H1 (cell line): ENCODE data around the gene NOLC1. TPM values are rescaled to one million over a fixed set of nuclear protein-coding genes. Genes with fewer than 3 reads are reported as not detected.

ENCODE experiments used
- CTCF ChIA-PET: fragments of 300-600 bp; sonication (Branson Sonifier 250); formaldehyde crosslinking; loops from one replicate; lab custom pipeline; 2021; ENCODE audit not compliant: partially characterized antibody; lab: Charles Lee
- POLR2A ChIA-PET: fragments of 300-600 bp; sonication (Branson Sonifier 250); formaldehyde crosslinking; loops from one replicate; lab custom pipeline; 2021; ENCODE audit warnings: inconsistent platforms; ENCODE audit not compliant: partially characterized antibody; lab: Charles Lee
- DNase-seq, 2 experiments: peaks; one replicate each; pipeline versions ENCODE4 v3.0.0 to v3.0.0-alpha.2; 2010 to 2022; ENCODE audit warnings: low spot score in 2 of 2, low read depth in 1 of 2, mixed read lengths in 1 of 2
- FAIRE-seq: peaks from 2 replicates; lab custom pipeline; 2011; peaks lifted over from hg19 to GRCh38; lab: Jason Lieb, UNC
- H2AFZ ChIP-seq: 2 replicates; pipeline ENCODE4 v1.8.1; 2012; ENCODE audit warnings: low read length, inconsistent platforms
- H2AK5ac ChIP-seq: 2 replicates; pipeline ENCODE4 v1.6.1; 2013; ENCODE audit warnings: low read depth, low read length
- H2BK120ac ChIP-seq: replicated peaks from 2 replicates; pipeline ENCODE3; 2013; ENCODE audit warnings: low read depth, low read length, inconsistent platforms
- H2BK12ac ChIP-seq: 2 replicates; pipeline ENCODE4 v1.6.1; 2013; ENCODE audit warnings: low read depth, low read length
- H2BK15ac ChIP-seq: 2 replicates; pipeline ENCODE4 v1.6.1; 2013; ENCODE audit warnings: low read length
- H2BK20ac ChIP-seq: 2 replicates; pipeline ENCODE4 v1.6.1; 2013; ENCODE audit warnings: low read length
- H2BK5ac ChIP-seq: 2 replicates; pipeline ENCODE4 v1.6.1; 2013; ENCODE audit warnings: low read depth, low read length
- H3K14ac ChIP-seq: 2 replicates; pipeline ENCODE4 v1.6.1; 2013; ENCODE audit warnings: inconsistent platforms; ENCODE audit not compliant: insufficient read length
- H3K18ac ChIP-seq: 2 replicates; pipeline ENCODE4 v1.6.1; 2013; ENCODE audit warnings: low read length; ENCODE audit errors: extremely low read depth
- H3K23ac ChIP-seq: 2 replicates; pipeline ENCODE4 v1.6.1; 2013; ENCODE audit warnings: inconsistent platforms; ENCODE audit not compliant: insufficient read length
- H3K23me2 ChIP-seq: 2 replicates; pipeline ENCODE4 v1.6.1; 2013; ENCODE audit warnings: low read depth, low read length
- H3K27ac ChIP-seq: 2 replicates; pipeline ENCODE4 v1.6.1; 2011; ENCODE audit warnings: low read depth, low read length, inconsistent platforms
- H3K27me3 ChIP-seq, 4 experiments: replicated peaks in 1 of 4; 1 replicate in 1 of 4; 2 replicates in 3 of 4; pipeline versions ENCODE4 v1.6.1 to v1.8.1; 2011 to 2013; ENCODE audit warnings: low read length in 3 of 4, mild to moderate bottlenecking in 3 of 4, inconsistent platforms in 2 of 4, mixed read lengths in 2 of 4, moderate library complexity in 1 of 4; ENCODE audit not compliant: control insufficient read depth in 3 of 4, insufficient read depth in 3 of 4; ENCODE audit errors: extremely low read depth in 1 of 4
- H3K36me3 ChIP-seq, 4 experiments: 2 replicates each; pipeline versions ENCODE4 v1.6.1 to v1.8.1; 2011 to 2013; ENCODE audit warnings: mild to moderate bottlenecking in 4 of 4, low read length in 3 of 4, moderate library complexity in 2 of 4, control low read depth in 1 of 4, inconsistent platforms in 1 of 4; ENCODE audit not compliant: insufficient read depth in 4 of 4, control insufficient read depth in 2 of 4
- H3K4ac ChIP-seq: replicated peaks from 2 replicates; pipeline ENCODE3; 2013; ENCODE audit warnings: low read length, low read depth, mixed read lengths, inconsistent platforms; ENCODE audit not compliant: insufficient read length
- H3K4me1 ChIP-seq, 4 experiments: replicated peaks in 1 of 4; 1 replicate in 1 of 4; 2 replicates in 3 of 4; pipeline versions ENCODE4 v1.6.1 to v1.8.1; 2011 to 2013; ENCODE audit warnings: low read length in 3 of 4, inconsistent platforms in 2 of 4, mixed read lengths in 1 of 4; ENCODE audit not compliant: insufficient read depth in 4 of 4, control insufficient read depth in 3 of 4
- H3K4me2 ChIP-seq, 2 experiments: 2 replicates each; pipeline versions ENCODE4 v1.6.1 to v1.8.1; 2011 to 2013; ENCODE audit warnings: low read depth in 2 of 2, low read length in 2 of 2, control low read depth in 1 of 2, inconsistent platforms in 1 of 2, mild to moderate bottlenecking in 1 of 2; ENCODE audit not compliant: insufficient read depth in 1 of 2
- H3K4me3 ChIP-seq, 4 experiments: fragments of 200-600, 300-600 bp in 1 of 4; sonication (generic), shearing (Covaris generic), sonication (Bioruptor Twin) in 1 of 4; 2 replicates each; pipeline versions ENCODE4 v1.5.1 to v1.8.1; 2011 to 2016; ENCODE audit warnings: low read length in 4 of 4, low read depth in 3 of 4, control low read depth in 2 of 4, inconsistent platforms in 2 of 4, mild to moderate bottlenecking in 2 of 4, mixed read lengths in 1 of 4, moderate library complexity in 1 of 4; ENCODE audit not compliant: insufficient read depth in 2 of 4; ENCODE audit errors: extremely low read depth in 1 of 4
- H3K56ac ChIP-seq: replicated peaks from 2 replicates; pipeline ENCODE3; 2013; ENCODE audit warnings: low read depth, mild to moderate bottlenecking, mixed read lengths, low read length, inconsistent platforms; ENCODE audit not compliant: insufficient read length
- H3K79me1 ChIP-seq: 2 replicates; pipeline ENCODE4 v1.6.1; 2013; ENCODE audit warnings: low read depth, low read length, control low read depth
- H3K79me2 ChIP-seq, 2 experiments: 2 replicates each; pipeline versions ENCODE4 v1.6.1 to v1.8.1; 2012 to 2013; ENCODE audit warnings: low read length in 2 of 2, mild to moderate bottlenecking in 2 of 2, inconsistent platforms in 1 of 2; ENCODE audit not compliant: insufficient read depth in 2 of 2, control insufficient read depth in 1 of 2
- H3K9ac ChIP-seq, 4 experiments: replicated peaks in 1 of 4; 1 replicate in 1 of 4; 2 replicates in 3 of 4; pipeline versions ENCODE4 v1.6.1 to v1.8.1; 2011 to 2013; ENCODE audit warnings: low read depth in 3 of 4, low read length in 3 of 4, control low read depth in 2 of 4, mild to moderate bottlenecking in 2 of 4, moderate library complexity in 2 of 4, inconsistent platforms in 1 of 4; ENCODE audit errors: extremely low read depth in 1 of 4
- H3K9me3 ChIP-seq, 2 experiments: 2 replicates each; pipeline versions ENCODE4 v1.6.1 to v1.8.1; 2012 to 2013; ENCODE audit warnings: mild to moderate bottlenecking in 2 of 2, moderate library complexity in 2 of 2, control low read depth in 1 of 2, inconsistent platforms in 1 of 2, low read depth in 1 of 2, low read length in 1 of 2, mixed read lengths in 1 of 2; ENCODE audit not compliant: insufficient read depth in 2 of 2
- H4K20me1 ChIP-seq, 2 experiments: replicated peaks in 1 of 2; 2 replicates each; pipeline versions ENCODE3 to v1.8.1; 2011 to 2013; ENCODE audit warnings: inconsistent platforms in 2 of 2, low read length in 2 of 2, mild to moderate bottlenecking in 1 of 2; ENCODE audit not compliant: insufficient read depth in 2 of 2, control insufficient read depth in 1 of 2
- H4K5ac ChIP-seq: 2 replicates; pipeline ENCODE4 v1.6.1; 2013; ENCODE audit warnings: low read length, low read depth, mixed read lengths, inconsistent platforms; ENCODE audit not compliant: insufficient read length
- H4K8ac ChIP-seq: 2 replicates; pipeline ENCODE4 v1.8.0; 2013; ENCODE audit warnings: mild to moderate bottlenecking, moderate library complexity, low read length, inconsistent platforms; ENCODE audit not compliant: insufficient read depth; ENCODE audit errors: extremely low read depth
- H4K91ac ChIP-seq: replicated peaks from 2 replicates; pipeline ENCODE3; 2013; ENCODE audit warnings: low read length, mixed read lengths, inconsistent platforms; ENCODE audit not compliant: insufficient read length
- CBX5 ChIP-seq: fragments of 300-800, 300-1000 bp; sonication (generic); IDR thresholded peaks from 2 replicates; pipeline ENCODE4 v1.7.1; 2016; ENCODE audit warnings: antibody characterized with exemption, low read length, low read depth
- CTBP2 ChIP-seq: IDR thresholded peaks from 2 replicates; pipeline ENCODE4 v1.7.0; 2011; ENCODE audit warnings: borderline replicate concordance, mild to moderate bottlenecking, moderate library complexity, mixed read lengths, low read length; ENCODE audit not compliant: insufficient read depth, insufficient read length
- JUND ChIP-seq: IDR thresholded peaks from 2 replicates; pipeline ENCODE4 v1.6.1; 2011; ENCODE audit warnings: mild to moderate bottlenecking, improper control_type of control experiment, low read length
- MAFK ChIP-seq: IDR thresholded peaks from 2 replicates; pipeline ENCODE4 v1.6.1; 2012; ENCODE audit warnings: low read depth, mild to moderate bottlenecking, improper control_type of control experiment, low read length
- RXRA ChIP-seq: IDR thresholded peaks from 2 replicates; pipeline ENCODE4 v1.6.1; 2011; ENCODE audit warnings: low read depth, mild to moderate bottlenecking, low read length, moderate library complexity; ENCODE audit not compliant: insufficient read depth
- SIX5 ChIP-seq: IDR thresholded peaks from 2 replicates; pipeline ENCODE4 v1.6.1; 2011; ENCODE audit warnings: mild to moderate bottlenecking, low read depth, low read length
- TCF12 ChIP-seq: IDR thresholded peaks from 2 replicates; pipeline ENCODE4 v1.6.1; 2011; ENCODE audit warnings: low read depth, mild to moderate bottlenecking, low read length
- WGBS, 2 experiments: shearing (Covaris generic) in 1 of 2; methylation state at CpG; one replicate each; pipeline versions ENCODE4 v1.1.6 to v1.1.7; 2013 to 2015; ENCODE audit warnings: low lambda C conversion rate in 2 of 2, mixed read lengths in 2 of 2, inconsistent platforms in 1 of 2, low coverage in 1 of 2, missing lambda C conversion rate in 1 of 2; ENCODE audit not compliant: insufficient replicate concordance in 2 of 2, insufficient coverage in 1 of 2, insufficient read length in 1 of 2; ENCODE audit errors: extremely low coverage in 1 of 2, missing lambda C conversion rate in 1 of 2; 5-methylcytosine and 5-hydroxymethylcytosine counted together
- polyA plus RNA-seq, 7 experiments: library from polyadenylated mRNA; depleted of rRNA in 3 of 7; stranded (reverse) in 5 of 7; unstranded in 2 of 7; fragments of >200 nt in 5 of 7; fragments of 200-250 nt in 2 of 7; gene quantifications; 1 replicate in 5 of 7; 2 replicates in 1 of 7; 4 replicates in 1 of 7; pipeline versions ENCODE4 v1.2.1 to v1.2.3, GENCODE V29; 2011 to 2013; ENCODE audit warnings: missing spikeins in 2 of 7, mixed read lengths in 2 of 7
- total RNA-seq: library from RNA; stranded (reverse); fragmentation: NEBNext Ultra II Directional; extraction: Animal tissue kit (Norgen Biotek cat#: 25700); gene quantifications from 2 replicates; pipeline ENCODE4 v1.2.1, GENCODE V29; 2021
- TF ChIP-seq, protein P1 (sequence below): IDR thresholded peaks from 2 replicates; pipeline ENCODE4 v1.6.1; 2011; ENCODE audit warnings: low read length, improper control_type of control experiment
- TF ChIP-seq, protein P2 (sequence below): IDR thresholded peaks from 2 replicates; pipeline ENCODE4 v1.6.1; 2012; ENCODE audit warnings: inconsistent platforms
- TF ChIP-seq, protein P3 (sequence below): IDR thresholded peaks from 2 replicates; pipeline ENCODE4 v1.6.1; 2011; ENCODE audit warnings: low read depth, mild to moderate bottlenecking, low read length; ENCODE audit not compliant: insufficient read depth

Gene NOLC1
- total and polyA plus RNA-seq, 2 of the 8 experiments (the other 6 are each of a cell fraction or from before 2014, with no cell fraction given): 86.3 to 191 TPM

DNA sequence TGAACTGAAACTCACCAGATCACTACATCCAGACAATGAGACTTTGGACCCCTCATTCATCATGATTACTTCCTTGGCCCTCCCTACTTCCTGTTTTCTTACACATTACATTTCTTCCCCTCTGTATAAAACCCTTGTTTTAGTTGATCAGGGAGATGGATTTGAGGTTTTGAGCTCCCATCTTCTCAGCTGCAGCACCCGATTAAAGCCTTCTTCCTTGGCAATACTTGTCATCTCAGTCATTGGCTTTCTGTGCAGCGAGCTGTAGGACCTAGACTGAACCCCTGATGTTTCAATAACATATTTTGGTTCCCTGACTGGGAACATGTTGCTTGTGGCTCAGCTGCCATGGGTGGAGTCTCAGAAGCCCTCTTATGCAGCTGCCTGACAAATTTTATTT, 33.1 kb downstream of the NOLC1 start:
- ChIA-PET POLR2A (no interaction called here), CTCF (interaction anchor here (0.9 to 1.4 kb wide), 5 partner anchors 14 to 121 kb away, joined by 3 to 4 read pairs (median 3); no protein-coding TSS in a partner anchor)
- FAIRE-seq: no peak

More for the DNA sequence above, 33.1 kb downstream of the NOLC1 start:
- Histone ChIP-seq H3K56ac (no peak overlapping the region), H2AFZ (no peak overlapping the region), H3K14ac (no peak overlapping the region), H3K4ac (no peak overlapping the region), H4K8ac (no peak overlapping the region), H3K79me1 (no peaks in the 10 kb centered on the region), H2BK20ac (no peak overlapping the region), H2BK12ac (no peak overlapping the region), H3K18ac (no peak overlapping the region), H3K4me1 (no peaks in the 10 kb centered on the region), H3K4me2 (no peak overlapping the region), H2BK5ac (no peak overlapping the region), H2BK15ac (no peak overlapping the region), H3K9me3 (peaks cover 13 to 19% of the 10 kb centered on the region in 2 experiments; a peak in 3 of 4 replicates), H3K27ac (no peak overlapping the region), H3K23ac (no peak overlapping the region), H2AK5ac (no peak overlapping the region), H3K4me3 (no peak overlapping the region), H3K36me3 (no peaks in the 10 kb centered on the region), H3K23me2 (no peaks in the 10 kb centered on the region), H2BK120ac (no peak overlapping the region), H4K20me1 (no peaks in the 10 kb centered on the region), H3K79me2 (no peaks in the 10 kb centered on the region), H3K27me3 (no peaks in the 10 kb centered on the region), H4K91ac (no peak overlapping the region), H3K9ac (no peak overlapping the region), H4K5ac (no peak overlapping the region)
- DNase-seq: no peak
- 86% methylated on average over 2 of the region's 2 CpGs; no CpG with 5 or more reads in 1 of the 2 experiments for WGBS, 2 experiments
- TF ChIP-seq MAFK (no peak), JUND (no peak), CTBP2 (no peak), SIX5 (no peak), RXRA (no peak), CBX5 (no peak), TCF12 (no peak)
- TF ChIP-seq, protein P1, sequence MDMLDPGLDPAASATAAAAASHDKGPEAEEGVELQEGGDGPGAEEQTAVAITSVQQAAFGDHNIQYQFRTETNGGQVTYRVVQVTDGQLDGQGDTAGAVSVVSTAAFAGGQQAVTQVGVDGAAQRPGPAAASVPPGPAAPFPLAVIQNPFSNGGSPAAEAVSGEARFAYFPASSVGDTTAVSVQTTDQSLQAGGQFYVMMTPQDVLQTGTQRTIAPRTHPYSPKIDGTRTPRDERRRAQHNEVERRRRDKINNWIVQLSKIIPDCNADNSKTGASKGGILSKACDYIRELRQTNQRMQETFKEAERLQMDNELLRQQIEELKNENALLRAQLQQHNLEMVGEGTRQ: no peak
- TF ChIP-seq, protein P2, sequence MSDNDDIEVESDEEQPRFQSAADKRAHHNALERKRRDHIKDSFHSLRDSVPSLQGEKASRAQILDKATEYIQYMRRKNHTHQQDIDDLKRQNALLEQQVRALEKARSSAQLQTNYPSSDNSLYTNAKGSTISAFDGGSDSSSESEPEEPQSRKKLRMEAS: no peak
- TF ChIP-seq, protein P3, sequence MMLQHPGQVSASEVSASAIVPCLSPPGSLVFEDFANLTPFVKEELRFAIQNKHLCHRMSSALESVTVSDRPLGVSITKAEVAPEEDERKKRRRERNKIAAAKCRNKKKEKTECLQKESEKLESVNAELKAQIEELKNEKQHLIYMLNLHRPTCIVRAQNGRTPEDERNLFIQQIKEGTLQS: no peak
